ENCODE measurements around the gene SLC17A7.
A peak's percentile ranks its signal among the peaks of the same experiment; 100 is the strongest.
"Not testable (repeated sequence)": the region's sequence is repeated elsewhere in the genome, so short reads cannot be mapped to it uniquely, and the experiment has no call there.

SLC17A7 gene

DNA sequence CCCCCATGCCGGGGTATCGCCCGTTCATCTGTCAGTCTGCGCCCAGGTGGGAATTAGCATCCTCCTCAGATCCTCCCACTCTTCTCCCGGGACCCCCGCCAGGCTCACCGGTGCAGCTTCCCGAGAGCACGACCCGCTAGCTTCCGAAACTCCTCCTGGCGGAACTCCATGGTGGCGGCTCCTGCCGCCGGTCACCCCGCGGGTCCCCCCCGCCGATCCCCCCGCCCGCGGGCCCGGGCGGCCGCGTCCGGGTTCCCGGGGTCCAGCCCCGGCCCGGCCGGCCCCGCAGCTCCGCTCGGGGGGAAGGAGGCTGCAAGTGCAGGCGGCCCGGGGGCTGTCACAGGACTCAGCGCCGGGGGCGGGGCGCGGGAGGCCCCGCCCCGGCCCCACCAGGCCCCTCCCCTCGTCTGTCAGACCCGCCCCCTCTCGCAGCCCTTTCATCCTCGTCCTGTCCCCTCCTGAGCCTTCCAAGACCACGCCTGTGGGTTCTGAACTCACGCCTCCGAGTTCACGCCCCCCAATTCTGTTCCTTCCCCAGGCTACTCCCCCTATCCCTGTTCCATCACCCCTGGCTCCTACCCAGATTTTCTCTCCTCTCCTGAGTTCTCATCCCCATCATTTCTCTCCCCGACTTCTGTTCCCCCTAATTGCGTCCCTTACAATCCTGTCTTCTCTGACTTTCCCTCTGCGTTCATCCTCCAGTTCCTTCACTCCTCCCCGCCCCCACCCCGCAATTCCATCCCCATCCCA is at the start of gene SLC17A7:
TSS of gene SLC17A7 (minus strand) at position 318 of the 750 bp plus-strand sequence. CDS start at position 170, 148 bp downstream.
- DNase-seq, result peak in 1 of 2 experiments; percentile 34

DNA sequence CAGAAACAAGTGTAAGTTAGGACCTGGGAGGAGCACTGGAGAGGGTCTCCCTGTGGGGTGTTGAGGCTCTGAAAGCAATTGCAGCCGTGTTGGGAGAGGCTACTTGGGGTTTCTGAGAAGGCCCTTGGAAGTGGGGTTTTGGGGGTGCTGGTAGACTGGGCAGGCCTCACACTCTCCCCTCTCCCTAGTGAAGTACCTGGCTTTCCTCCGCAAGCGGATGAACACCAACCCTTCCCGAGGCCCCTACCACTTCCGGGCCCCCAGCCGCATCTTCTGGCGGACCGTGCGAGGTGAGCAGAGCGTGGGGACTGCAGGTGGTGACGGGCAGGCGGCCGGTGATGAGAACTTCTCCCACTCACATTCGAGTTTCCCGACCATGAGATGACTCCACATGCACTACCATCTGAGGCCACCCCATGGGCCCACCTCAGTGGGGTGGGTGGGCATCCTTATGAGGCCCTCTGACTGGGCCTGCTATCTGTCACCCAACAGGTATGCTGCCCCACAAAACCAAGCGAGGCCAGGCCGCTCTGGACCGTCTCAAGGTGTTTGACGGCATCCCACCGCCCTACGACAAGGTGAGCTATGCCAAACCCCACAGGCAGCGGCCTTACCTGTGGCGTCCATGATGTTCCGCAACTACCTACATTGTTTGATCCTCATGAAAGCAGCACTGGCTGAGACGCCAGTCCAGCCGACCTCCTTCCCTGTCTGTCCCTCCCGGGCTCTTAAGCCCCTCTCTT is 49.1 kb upstream of the SLC17A7 start:
- DNase-seq, result no peak

DNA sequence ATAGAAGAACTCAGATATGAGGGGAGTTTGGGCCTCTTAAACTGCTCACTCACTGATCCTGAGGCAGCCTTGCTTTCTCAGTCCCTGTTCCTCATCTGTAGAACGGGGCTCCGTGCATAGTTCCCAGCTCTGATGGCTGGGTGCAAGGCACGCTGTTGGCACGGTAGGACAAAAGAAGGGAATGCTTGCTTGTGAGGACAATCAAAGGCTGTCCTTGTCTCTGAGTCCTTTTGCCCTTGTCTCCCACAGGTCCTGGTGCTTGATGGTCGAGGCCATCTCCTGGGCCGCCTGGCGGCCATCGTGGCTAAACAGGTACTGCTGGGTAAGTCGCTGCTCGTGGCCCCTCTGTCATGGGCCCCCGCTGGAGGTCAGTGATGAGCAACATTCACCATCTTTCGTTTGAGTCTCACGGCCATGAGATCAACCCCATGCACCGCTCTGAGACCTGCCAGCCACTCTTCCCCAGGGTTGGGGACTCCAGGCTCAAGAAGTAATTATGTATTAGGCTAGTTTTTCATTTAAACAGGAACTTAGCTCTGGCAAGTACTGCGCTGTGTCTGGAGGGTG is 48.4 kb upstream of the SLC17A7 start:
- DNase-seq, result no peak

GRCh38 chr19:49488863-49489537 is 47.7 kb upstream of the SLC17A7 start:
- no peak for DNase-seq

GRCh38 chr19:49488046-49488862 is 46.9 kb upstream of the SLC17A7 start:
- DNase-seq, result no peak

DNA sequence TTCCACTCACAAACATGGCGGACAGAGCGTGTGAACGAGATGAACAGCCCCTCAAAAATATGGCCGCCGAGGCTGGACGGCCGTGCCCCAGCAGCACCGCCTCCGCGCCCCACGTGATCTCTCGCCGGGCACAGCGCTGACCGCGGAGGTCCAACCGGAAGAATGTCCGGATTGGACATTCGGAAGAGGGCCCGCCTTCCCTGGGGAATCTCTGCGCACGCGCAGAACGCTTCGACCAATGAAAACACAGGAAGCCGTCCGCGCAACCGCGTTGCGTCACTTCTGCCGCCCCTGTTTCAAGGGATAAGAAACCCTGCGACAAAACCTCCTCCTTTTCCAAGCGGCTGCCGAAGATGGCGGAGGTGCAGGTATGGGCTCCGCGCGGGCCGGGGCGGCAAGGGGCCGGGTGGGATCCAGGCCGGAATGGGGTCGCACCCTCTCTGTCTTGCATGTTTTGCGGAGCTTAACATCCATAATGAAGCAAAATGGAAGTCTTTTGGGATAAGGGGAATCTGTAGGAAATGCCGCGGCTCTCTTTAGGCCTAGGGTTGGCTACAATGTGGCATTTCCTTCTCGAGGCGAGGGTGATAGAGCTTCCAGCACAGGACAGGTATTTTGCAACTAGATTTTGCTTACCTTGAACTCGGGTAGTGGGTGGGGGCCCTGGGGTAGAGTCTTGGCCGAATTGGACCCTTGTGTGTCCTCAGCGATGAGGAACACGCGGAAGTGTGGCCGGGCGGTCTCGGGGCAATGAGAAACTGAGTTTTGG is 46.1 kb upstream of the SLC17A7 start, which contains the start of gene RPL13A:
TSS of gene RPL13A (plus strand) at position 332 of the 769 bp plus-strand sequence. CDS start at position 354, 22 bp downstream.
- DNase-seq, result peak; percentile 98 to 99

DNA sequence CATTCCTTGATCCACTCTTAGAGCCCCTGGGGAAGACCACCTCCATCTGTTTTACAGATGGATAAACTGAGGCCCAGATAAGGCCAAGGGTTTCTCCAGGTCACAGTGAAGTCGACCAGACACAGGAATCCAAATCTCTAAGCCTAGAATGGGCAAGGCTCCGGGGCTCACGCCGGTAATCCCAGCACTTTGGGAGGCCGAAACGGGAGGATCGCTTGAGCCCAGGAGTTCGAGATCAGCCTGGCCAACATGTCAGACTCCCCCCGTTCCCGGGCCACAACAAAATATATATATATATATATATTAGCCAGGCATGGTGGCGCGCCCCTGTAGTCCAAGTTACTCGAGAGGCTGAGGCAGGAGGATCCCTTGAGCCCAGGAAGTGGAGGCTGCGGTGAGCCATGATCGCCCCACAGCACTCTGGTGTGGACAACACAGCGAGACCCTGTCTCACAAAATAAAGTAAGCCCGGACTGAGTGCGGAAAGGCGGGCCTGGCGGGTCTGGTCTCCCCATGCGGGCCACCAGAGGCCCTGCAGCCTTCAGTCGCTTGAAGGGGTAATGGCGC is 45.5 kb upstream of the SLC17A7 start:
- DNase-seq, result no peak

DNA sequence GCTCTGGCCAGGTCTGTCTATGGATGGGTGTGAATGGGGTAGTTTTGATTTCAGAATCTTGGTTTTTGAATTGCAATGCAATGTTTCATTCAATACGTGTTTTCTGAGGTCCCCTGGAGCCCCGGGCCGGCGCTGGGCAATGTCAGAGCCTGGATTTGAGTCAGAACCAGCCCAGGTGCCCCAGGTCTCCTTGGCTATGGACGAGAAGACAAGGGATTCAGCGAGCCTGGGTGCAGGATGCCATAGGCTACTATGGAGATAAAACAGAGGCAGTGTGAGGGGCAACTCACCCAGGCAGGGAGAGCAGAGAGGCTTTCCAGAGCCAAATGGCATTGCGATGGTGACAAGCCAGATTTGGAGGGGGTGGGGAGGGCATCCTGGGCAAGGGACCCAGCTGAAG is 44.9 kb upstream of the SLC17A7 start:
- no peak for DNase-seq

DNA sequence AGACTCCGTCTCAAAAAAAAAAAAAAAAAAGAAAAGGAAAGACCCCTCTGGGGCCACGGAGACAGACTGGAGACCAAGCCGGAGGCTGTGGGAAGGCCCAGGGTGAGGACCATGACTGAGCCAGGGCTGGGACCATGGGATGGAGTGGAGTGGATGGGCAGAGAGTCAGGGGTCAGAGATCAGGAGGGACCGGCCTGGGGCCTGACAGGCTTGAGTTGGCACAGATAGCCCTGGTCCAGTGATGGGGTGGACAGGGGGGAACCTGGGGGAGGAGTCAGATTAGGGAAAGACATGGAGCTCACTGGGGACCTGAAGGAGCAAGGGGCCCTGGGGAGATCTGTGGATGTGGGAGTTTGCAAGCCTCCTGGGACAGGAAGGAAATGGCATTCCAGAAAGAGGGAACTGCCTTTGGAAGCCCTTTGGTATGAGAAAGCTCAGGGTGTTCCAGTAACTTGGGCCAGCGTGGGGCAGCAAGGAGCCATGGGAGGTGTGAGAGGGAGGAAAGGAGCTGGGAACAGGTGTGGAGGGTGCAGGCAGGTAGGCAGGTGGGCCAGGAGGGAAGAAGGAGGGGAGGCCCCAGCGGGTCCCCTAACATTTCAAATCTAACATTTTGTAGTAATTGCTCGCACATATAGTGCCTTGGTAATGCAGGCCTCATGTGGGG is 39.8 kb upstream of the SLC17A7 start:
- no peak for DNase-seq

GRCh38 chr19:49479975-49480628 is 38.8 kb upstream of the SLC17A7 start:
- DNase-seq, result no peak

- peak; percentile 25 to 87 for DNase-seq
Measured at GRCh38 chr19:49475995-49476880, 34.9 kb upstream of the SLC17A7 start.

GRCh38 chr19:49475191-49475917 is 34.0 kb upstream of the SLC17A7 start:
- no peak for DNase-seq

DNA sequence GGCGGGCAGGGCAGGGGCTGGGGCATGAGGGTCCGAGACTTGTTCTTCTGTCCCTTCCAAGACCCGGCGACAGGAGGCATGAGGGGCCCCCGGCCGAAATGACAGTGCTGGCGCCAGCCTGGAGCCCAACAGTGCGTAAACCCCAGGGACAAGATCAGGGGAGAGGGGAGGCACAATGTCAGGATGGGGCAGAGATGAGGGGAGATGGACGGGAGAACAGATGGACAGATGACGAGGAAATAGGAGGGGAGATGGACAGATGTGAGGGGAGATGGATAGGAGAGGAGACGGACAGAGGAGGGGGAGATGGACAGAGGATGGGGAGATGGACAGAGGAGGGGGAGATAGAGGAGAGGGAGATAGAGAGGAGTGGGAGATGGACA is 33.2 kb upstream of the SLC17A7 start:
- no peak for DNase-seq

DNA sequence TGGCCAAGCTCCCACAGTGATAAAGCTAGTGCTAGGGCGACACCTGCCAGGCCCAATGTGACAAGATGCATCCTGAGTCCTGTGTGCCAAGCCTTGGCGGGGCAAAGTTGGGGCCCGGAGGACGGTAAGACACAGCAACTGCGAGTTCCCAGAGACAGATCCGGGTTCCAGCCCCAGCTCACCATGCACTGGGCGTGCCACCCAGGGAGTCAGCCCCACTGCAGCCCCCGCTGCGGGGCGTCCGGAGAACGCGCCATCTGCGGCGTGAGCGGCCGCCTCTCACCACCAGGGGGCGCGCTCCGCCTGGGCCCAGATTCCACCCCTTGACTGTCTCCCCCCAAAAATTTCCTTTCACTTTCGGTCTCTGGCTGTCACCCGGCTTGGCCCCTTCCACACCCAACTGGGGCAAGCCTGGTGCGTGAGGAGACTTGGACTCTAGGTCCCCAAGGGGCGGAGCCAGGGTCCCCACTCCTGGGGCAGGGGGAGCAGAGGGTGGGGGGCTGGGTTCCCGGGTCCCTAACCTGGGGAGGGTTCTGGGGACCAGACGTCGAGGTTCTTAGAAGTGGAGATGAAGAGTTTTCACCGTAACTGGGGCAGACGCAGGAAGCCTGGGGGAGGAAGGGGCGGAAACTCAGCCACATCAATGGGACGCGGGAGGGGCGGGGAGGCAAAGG is 32.7 kb upstream of the SLC17A7 start, which contains the start of gene FLT3LG:
TSS of gene FLT3LG (plus strand) at position 348 of the 674 bp plus-strand sequence. CDS start 425 bp downstream, outside the sequence.
- peak; percentile 24 to 60 for DNase-seq

DNA sequence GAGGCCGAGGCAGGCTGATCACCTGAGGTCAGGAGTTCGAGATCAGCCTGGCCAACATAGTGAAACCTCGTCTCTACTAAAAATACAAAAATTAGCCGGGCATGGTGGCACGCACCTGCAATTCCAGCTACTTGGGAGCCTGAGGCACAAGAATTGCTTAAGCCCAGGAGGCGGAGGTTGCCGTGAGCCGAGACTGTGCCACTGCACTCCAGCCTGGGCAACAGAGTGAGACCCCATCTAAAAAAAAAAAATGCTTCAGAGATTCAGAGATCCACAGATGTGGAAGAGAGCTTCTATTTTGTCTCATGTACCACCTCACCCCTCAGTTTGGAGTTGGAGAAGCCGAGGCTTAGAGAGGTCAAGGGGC is 32.2 kb upstream of the SLC17A7 start:
- DNase-seq, result not testable (repeated sequence)

GRCh38 chr19:49472936-49473335 is 31.6 kb upstream of the SLC17A7 start:
- no peak for DNase-seq

DNA sequence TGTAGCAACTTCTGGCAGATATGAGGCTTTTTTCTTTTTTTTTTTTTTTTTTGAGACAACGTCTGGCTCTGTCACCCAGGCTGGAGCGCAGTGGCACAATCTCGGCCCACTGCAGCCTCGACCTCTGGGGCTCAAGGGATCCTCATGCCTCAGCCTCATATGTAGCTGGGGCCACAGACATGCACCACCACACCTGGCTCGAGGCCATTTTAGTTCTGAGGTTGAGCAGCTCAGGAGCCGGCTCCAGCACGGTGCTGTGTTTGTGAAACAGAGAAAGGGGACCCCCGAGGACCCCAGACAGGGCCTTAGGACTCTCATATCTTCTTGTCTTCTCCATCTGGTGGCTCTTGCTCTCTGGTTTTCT is 29.3 kb upstream of the SLC17A7 start:
- DNase-seq, result no peak
